ENCODE results near the gene TFEC.
"Not testable (repeated sequence)": the region's sequence is repeated elsewhere in the genome, so short reads cannot be mapped to it uniquely, and the experiment has no call there.

TFEC gene

DNA sequence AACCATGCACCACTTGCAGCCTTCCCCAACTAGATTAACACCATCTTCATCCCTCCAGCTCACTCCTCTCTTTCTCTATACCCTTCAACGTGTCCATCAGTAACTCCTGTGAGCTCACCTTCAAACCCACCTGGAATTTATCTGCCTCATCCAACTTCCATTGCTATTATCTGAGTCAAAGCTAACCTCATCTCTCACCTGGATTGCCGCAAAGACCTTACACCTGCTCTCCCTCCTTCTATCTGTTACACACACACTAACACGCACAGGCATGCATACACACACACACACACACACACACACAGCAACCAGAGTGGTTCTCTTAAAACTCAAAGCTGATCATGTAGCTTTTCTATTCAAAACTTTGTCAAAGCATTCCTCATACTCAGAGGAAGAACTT lies 3.8 kb upstream of the TFEC start:
- FAIRE-seq (no peak), DNase-seq (ENCODE audit: insufficient read length, low spot score) (no peak)
- TF ChIP-seq TAF1 (IDR thresholded peaks at IDR 0.05; ENCODE audit: low read depth, low read length): no peak
- TF ChIP-seq PAX5 (IDR thresholded peaks at IDR 0.05; ENCODE audit: insufficient read depth, low read length, severe bottlenecking): no peak
- TF ChIP-seq POLR2AphosphoS5 (IDR thresholded peaks at IDR 0.05; ENCODE audit: low read depth, low read length): no peak

DNA sequence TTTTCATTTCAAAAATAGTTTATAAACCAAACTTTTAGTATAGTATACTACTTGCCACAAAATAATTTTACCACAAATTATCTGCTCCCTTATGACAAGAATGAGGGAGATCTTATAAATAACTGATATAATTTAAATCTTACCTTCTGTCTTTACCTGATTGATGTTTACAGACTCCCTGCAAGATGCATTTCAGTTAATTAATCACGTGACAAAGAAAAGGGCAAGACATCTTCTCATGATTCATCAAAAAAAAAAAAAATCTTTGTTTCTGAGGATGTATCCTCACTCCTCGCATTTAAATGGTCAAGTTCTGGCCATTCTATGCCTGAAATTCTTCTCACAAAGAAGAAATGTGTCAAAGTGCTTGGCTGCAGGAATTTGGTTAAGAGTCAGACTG lies 2.3 kb upstream of the TFEC start:
- no peak for FAIRE-seq
- DNase-seq (ENCODE audit: insufficient read length, low spot score): no peak
- TF ChIP-seq POLR2AphosphoS5 (IDR thresholded peaks at IDR 0.05; ENCODE audit: low read depth, low read length): no peak
- TF ChIP-seq PAX5 (IDR thresholded peaks at IDR 0.05; ENCODE audit: insufficient read depth, low read length, severe bottlenecking): no peak
- TF ChIP-seq TAF1 (IDR thresholded peaks at IDR 0.05; ENCODE audit: low read depth, low read length): no peak
- no peak for TF ChIP-seq POU2F2 (IDR thresholded peaks at IDR 0.05; ENCODE audit: low read depth, low read length)
- TF ChIP-seq SPI1 (IDR thresholded peaks at IDR 0.05; ENCODE audit: low read depth, low read length): no peak
- no peak for TF ChIP-seq POLR2A (IDR thresholded peaks at IDR 0.05; ENCODE audit: low read depth, low read length)

DNA sequence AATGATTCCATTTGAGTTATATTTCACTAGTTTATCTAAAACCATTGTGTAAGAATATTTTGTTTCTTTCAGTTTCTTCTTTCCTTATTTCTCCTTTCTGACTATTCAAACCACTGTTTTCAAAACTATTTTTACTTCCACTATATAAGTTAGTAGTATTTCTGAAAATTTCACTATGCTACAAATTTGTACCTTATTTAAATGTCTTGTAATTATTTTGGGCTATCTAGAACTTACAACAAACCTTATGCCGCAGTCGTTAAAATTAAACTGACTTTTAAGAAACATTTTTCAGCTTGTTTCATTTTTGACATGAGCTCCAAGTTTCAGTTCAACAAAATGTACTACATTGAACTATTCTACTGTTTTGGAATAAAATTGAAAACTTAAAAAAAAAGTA lies 1.8 kb downstream of the TFEC start:
- DNase-seq (ENCODE audit: insufficient read length, low spot score): no peak

DNA sequence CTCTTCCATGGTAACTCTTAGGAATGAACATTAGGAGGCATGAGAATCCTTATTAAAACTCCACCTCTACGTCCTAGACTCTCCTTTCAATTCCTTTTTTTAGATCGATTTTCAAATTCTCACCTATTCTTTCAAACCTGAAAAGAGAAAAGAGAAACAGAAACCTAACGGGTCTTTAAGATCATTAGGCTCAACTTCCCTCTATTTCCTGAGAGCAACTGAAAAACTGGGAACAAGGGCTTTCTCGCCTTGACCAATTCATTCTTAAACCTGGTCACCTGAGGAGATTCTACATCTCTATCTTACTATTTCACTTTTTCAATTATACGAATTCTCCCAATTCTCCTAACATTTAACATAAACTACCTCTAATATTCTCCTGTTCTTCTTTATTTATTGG lies 2.8 kb downstream of the TFEC start:
- FAIRE-seq (no peak), DNase-seq (ENCODE audit: insufficient read length, low spot score) (no peak)
- TF ChIP-seq POU2F2 (IDR thresholded peaks at IDR 0.05; ENCODE audit: low read depth, low read length) (no peak), POLR2A (IDR thresholded peaks at IDR 0.05; ENCODE audit: low read depth, low read length) (no peak), PAX5 (IDR thresholded peaks at IDR 0.05; ENCODE audit: insufficient read depth, low read length, severe bottlenecking) (no peak), POLR2AphosphoS5 (IDR thresholded peaks at IDR 0.05; ENCODE audit: low read depth, low read length) (no peak), TAF1 (IDR thresholded peaks at IDR 0.05; ENCODE audit: low read depth, low read length) (no peak), SPI1 (IDR thresholded peaks at IDR 0.05; ENCODE audit: low read depth, low read length) (no peak)

More for the DNA sequence above, 1.8 kb downstream of the TFEC start:
- TF ChIP-seq SPI1 (IDR thresholded peaks at IDR 0.05; ENCODE audit: low read depth, low read length) (no peak), POU2F2 (IDR thresholded peaks at IDR 0.05; ENCODE audit: low read depth, low read length) (no peak), PAX5 (IDR thresholded peaks at IDR 0.05; ENCODE audit: insufficient read depth, low read length, severe bottlenecking) (no peak), POLR2AphosphoS5 (IDR thresholded peaks at IDR 0.05; ENCODE audit: low read depth, low read length) (no peak), POLR2A (IDR thresholded peaks at IDR 0.05; ENCODE audit: low read depth, low read length) (no peak), TAF1 (IDR thresholded peaks at IDR 0.05; ENCODE audit: low read depth, low read length) (no peak)
- no peak for FAIRE-seq

DNA sequence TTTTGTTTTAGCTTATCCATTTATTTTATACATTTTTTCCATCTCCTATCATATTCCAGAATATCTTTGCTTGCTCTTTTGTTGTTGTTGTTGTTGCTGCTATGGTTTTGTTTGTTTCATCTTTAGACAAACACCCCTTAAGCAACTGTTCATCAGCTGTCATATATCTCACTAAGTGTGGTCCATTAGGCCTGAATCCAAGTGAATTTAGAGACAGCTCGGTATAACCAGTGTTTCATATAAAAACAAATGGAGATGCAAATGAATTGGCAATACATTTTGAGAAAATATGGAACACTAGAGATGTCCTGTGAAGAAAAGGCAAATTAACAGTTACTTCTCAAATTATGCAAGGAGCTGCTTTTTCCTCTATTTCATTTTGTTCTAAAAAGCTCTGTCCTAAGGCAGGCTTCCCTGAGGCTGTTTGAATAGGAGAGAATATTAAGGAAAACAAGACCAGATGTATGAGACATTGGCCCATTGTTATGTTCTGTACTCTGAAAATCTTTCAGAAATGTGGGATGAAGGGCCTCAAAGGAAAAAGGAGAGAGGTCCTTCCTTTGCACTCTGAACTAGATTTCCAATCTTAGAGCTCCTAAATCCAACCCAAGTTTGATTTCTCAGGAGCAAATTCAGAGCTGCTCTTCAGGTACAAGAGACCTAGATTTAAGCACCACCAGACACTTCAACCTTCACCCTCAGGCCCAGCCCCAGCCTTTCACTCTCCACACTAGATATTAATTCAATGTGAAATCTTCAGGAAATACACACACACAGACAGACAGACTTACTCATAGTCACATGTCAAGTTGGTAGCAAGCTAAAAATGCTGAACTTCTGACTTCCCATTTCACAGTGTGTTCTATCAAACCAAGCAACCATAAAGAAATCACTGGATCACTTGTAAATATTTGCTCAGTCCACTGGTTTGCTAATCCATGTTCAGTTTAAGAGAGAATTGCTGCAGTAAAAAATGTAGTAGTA lies 5.4 kb downstream of the TFEC start:
- no peak for DNase-seq (ENCODE audit: insufficient read length, low spot score)
- no peak for FAIRE-seq
- TF ChIP-seq PAX5 (IDR thresholded peaks at IDR 0.05; ENCODE audit: insufficient read depth, low read length, severe bottlenecking) (no peak), SPI1 (IDR thresholded peaks at IDR 0.05; ENCODE audit: low read depth, low read length) (no peak), POLR2A (IDR thresholded peaks at IDR 0.05; ENCODE audit: low read depth, low read length) (no peak), TAF1 (IDR thresholded peaks at IDR 0.05; ENCODE audit: low read depth, low read length) (no peak), POLR2AphosphoS5 (IDR thresholded peaks at IDR 0.05; ENCODE audit: low read depth, low read length) (no peak), POU2F2 (IDR thresholded peaks at IDR 0.05; ENCODE audit: low read depth, low read length) (no peak)

DNA sequence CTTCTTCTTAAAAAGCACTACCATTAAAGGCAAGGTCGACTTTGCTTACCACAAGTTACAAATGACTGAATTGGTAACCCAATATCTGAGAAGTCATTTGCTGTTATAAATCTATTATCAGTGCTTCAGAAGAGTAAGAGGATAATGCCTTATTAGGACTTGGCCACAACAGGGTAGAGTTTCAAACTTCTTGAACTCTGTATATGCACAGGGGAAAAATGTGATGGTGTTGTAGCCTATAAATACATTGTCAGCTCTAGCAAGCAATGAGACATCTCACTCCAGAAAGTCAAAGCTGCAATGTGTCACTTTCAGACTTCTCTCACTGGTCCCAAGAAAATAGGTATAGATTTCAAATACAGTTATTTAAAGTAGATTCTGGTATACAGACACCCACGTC lies 9.3 kb downstream of the TFEC start:
- DNase-seq (ENCODE audit: insufficient read length, low spot score) (no peak), FAIRE-seq (no peak)
- no peak for TF ChIP-seq TAF1 (IDR thresholded peaks at IDR 0.05; ENCODE audit: low read depth, low read length)
- TF ChIP-seq PAX5 (IDR thresholded peaks at IDR 0.05; ENCODE audit: insufficient read depth, low read length, severe bottlenecking): no peak
- TF ChIP-seq POLR2AphosphoS5 (IDR thresholded peaks at IDR 0.05; ENCODE audit: low read depth, low read length): no peak
- TF ChIP-seq POU2F2 (IDR thresholded peaks at IDR 0.05; ENCODE audit: low read depth, low read length): no peak
- no peak for TF ChIP-seq POLR2A (IDR thresholded peaks at IDR 0.05; ENCODE audit: low read depth, low read length)
- no peak for TF ChIP-seq SPI1 (IDR thresholded peaks at IDR 0.05; ENCODE audit: low read depth, low read length)

DNA sequence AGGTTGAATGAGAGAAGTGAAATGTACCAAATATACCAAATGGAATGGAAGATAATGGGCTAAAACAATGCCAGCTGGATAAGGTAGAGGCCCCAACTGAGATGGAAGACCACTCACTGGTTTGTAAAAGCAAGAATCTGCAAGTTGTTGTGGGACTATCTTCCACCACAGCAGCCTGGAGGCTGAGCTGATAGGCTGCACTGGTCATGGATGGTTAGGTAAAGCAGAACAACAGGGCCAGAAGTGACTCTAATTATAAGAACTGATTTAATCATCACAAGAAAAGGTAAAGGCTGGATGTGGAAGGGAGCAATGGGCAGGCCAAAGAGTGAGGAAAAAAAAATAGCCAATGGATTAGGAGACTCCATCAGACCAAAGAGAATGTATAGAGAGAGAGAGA lies 11.8 kb downstream of the TFEC start:
- FAIRE-seq (no peak), DNase-seq (ENCODE audit: insufficient read length, low spot score) (no peak)
- TF ChIP-seq POLR2A (IDR thresholded peaks at IDR 0.05; ENCODE audit: low read depth, low read length) (no peak), POU2F2 (IDR thresholded peaks at IDR 0.05; ENCODE audit: low read depth, low read length) (no peak), SPI1 (IDR thresholded peaks at IDR 0.05; ENCODE audit: low read depth, low read length) (no peak), PAX5 (IDR thresholded peaks at IDR 0.05; ENCODE audit: insufficient read depth, low read length, severe bottlenecking) (no peak), TAF1 (IDR thresholded peaks at IDR 0.05; ENCODE audit: low read depth, low read length) (no peak), POLR2AphosphoS5 (IDR thresholded peaks at IDR 0.05; ENCODE audit: low read depth, low read length) (no peak)

DNA sequence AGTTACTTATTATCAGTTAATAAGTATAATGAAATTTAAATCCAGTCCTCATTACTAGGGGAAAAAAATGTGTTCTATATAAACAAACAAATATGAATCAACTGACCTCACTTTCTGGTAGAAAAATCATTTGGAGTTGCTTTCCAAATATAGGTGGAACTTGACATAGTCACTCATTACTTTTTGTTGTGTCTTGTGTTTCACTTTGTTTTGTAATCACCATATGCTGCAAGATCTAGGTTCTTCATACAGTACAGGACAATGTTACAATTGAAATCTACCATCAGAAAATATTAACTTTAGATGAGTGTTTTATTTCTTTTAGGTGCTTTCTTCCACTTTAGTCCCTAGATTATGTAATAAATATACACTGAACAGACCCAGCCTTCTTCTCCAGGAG lies 16.9 kb downstream of the TFEC start:
- TF ChIP-seq POLR2AphosphoS5 (IDR thresholded peaks at IDR 0.05; ENCODE audit: low read depth, low read length): no peak
- no peak for TF ChIP-seq SPI1 (IDR thresholded peaks at IDR 0.05; ENCODE audit: low read depth, low read length)
- no peak for TF ChIP-seq POLR2A (IDR thresholded peaks at IDR 0.05; ENCODE audit: low read depth, low read length)
- no peak for TF ChIP-seq POU2F2 (IDR thresholded peaks at IDR 0.05; ENCODE audit: low read depth, low read length)
- no peak for TF ChIP-seq PAX5 (IDR thresholded peaks at IDR 0.05; ENCODE audit: insufficient read depth, low read length, severe bottlenecking)
- TF ChIP-seq TAF1 (IDR thresholded peaks at IDR 0.05; ENCODE audit: low read depth, low read length): no peak
- DNase-seq (ENCODE audit: insufficient read length, low spot score): no peak
- no peak for FAIRE-seq

DNA sequence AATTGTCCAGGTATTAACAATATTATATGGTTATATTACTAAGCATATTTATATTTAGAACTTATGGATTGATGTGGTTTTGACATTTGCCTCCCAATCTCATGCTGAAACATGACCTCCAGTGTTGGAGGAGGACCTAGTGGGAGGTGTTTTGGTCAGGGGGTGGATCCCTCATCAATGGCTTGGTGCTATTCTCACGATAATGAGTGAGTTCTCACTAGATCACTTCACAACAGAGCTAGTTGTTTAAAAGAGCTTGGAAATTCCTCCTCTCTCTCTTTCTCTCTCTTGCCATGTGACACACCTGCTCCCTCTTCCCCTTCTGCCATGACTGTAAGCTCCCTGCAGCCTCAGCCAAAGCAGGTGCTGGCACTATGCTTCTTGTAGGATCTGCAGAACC lies 19.0 kb downstream of the TFEC start:
- no peak for TF ChIP-seq TAF1 (IDR thresholded peaks at IDR 0.05; ENCODE audit: low read depth, low read length)
- DNase-seq (ENCODE audit: insufficient read length, low spot score): no peak
- no peak for FAIRE-seq

DNA sequence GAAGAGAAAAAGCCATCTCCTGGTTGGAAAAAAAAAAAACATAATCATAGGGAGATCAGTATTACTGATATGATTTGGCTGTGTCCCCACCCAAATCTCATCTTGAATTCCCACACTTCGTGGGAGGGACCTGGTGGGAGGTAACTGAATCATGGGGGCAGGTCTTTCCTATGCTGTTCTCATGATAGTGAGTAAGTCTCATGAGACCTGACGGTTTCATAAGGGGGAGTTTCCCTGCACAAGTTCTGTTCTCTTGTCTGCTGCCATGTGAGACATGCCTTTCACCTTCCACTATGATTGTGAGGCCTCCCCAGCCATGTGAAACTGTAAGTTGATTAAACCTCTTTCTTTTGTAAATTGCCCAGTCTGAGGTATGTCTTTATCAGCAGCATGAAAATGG lies 25.8 kb downstream of the TFEC start:
- DNase-seq (ENCODE audit: insufficient read length, low spot score); FAIRE-seq: not testable (repeated sequence)

All from GM12891 (cell line).